Measurements from ENCODE around the gene SUCLG1. TPM values are rescaled to one million over a fixed set of nuclear protein-coding genes. Genes with fewer than 3 reads are reported as not detected.
"Not testable (repeated sequence)": the region's sequence is repeated elsewhere in the genome, so short reads cannot be mapped to it uniquely, and the experiment has no call there.

The SUCLG1 gene
- 53.6 and 55.7 TPM in 2 replicates for total RNA-seq
- 56.4 TPM for polyA plus RNA-seq (2012)

DNA sequence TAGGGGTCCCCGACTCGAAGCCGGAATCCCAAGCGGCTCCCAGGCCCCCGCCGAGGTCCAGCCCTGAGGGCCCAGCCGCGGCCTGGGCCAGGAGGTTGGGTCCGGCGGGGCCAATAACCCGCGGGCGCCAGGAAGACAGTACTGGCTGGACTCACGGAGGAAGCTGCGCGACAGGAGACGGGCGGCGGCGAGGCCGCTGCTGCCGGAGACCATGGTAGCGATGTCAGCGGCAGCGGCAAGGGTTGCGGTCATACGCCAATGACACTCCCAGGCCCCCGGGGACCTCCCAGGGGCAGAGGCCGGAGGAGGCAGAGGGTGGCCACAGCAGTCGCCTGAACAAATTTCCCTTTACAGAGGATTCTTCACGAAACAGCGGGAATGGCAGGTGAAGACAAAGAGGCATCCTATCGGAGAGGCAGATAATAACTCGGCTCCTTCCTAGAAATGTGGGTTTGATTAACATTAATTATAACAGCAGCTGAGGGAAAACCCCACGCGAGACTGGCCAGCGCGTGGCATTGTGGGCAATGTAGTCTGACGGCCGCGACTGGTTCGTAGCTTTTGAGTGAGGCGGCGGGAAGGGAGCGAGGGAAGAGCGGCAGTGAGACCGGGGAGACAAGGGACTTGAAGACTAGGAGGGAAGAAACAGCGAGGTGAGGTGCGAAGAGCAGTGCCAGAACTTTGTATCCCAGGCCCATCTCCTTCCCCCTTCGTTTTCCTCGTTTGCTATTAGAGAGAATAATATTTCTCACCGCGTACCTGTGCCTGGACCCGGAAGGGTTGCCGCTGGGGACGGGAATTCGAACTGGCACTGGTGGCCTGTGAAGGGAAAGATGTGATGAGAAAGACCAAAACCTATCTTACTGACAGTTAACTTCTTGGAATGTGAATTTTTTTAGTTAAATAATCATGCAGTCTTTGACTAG lies at the start of gene SUCLG1:
Gene SUCLG1, minus strand, starts transcription at position 263 of the 926 bp plus-strand sequence. Its CDS starts 11 bp downstream, at position 252.
- DNase-seq (ENCODE audit: low read depth): peak; percentile 91

DNA sequence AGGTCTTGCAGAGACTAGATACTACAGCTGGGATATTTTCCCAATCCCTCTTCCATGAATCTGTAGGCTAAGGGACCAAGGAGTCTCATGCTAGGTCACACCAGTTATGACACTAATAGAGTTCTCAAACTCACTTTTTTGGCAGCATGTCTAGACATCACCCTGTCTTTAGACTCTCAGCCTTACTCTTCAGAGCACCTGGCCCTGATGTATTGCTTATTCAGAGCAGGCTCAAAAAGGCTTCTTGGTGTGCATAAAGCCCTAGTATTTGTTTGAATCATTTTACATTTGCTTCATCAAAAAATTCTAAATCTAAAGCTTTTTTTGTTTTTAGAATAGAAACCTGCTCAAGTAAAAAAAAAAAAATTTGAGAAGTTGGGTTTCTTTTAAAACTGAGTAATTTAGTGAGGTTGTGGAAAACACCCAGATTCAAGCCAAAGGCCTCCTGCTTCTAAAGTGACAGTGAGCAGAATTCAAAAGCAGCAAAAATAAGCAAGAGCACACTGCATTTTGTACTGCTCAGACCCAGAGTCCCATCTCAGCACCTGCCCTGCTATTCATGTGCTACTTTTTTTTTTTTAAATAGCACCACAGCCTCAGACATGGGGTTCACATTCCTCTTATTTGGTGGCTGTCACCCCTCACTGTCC lies 39.2 kb upstream of the SUCLG1 start:
- DNase-seq (ENCODE audit: low read depth): no peak

DNA sequence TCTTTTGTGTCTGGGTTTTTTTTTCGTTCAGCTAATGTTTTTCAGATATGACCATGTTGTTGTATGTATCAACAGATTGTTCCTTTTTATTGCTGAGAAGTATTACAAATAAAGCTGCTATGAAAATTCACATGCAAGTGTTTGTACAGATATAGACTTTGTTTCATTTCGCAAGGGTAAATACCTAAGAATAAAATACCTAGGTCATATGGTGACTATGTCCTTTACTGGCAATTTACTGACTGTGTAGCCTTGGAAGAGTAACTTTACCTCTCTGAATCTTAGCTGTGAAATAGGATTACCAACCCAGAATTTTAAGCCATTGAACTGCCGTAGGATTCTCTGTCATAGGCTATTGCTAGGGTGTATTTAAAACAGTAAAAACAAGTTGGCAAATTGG lies 38.2 kb upstream of the SUCLG1 start:
- no peak for DNase-seq (ENCODE audit: low read depth)

DNA sequence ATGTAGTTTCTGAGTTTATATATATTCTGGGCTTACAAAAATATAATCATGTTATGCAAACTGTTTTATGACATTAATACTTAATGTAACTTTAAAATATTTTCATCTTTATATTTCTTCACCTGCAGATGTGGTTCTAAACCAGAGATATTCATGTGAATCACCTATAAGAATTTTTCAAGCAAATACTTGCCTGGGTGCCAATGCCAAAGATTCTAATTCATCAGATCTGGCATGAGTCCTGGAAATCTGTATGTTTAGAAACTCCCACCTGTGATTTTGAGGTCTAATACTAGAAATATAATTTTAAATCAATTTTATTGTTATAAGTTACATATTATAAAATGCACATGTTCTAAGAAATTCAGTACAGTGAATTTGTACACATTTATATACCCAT lies 37.3 kb upstream of the SUCLG1 start:
- DNase-seq (ENCODE audit: low read depth): no peak

GRCh38 chr2:84495539-84496146 lies 36.6 kb upstream of the SUCLG1 start:
- peak; percentile 73 for DNase-seq (ENCODE audit: low read depth)

DNA sequence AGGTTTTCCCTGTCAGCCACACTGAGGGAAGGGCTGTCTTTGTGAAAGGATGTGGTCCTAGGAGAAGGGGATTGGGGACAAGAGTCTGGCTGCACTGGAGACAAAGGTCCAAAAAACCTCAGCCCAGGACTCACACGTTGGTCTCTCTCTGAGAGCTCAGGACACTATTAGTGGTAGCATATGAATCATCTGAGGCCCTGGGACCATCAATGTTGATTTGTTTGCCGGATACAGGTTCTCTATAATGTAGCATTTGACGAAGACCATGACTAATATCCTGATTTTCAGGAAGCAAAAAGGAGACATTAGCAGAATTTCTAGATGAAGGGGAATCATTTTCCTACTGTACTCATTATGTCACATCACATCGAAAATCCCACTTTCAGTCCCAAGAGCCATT lies 35.0 kb upstream of the SUCLG1 start:
- DNase-seq (ENCODE audit: low read depth): no peak

- peak; percentile 28 for DNase-seq (ENCODE audit: low read depth)
Measured at GRCh38 chr2:84493514-84493913, 34.4 kb upstream of the SUCLG1 start.

GRCh38 chr2:84492571-84492970 lies 33.5 kb upstream of the SUCLG1 start:
- DNase-seq (ENCODE audit: low read depth): no peak

GRCh38 chr2:84491741-84492140 lies 32.7 kb upstream of the SUCLG1 start:
- DNase-seq (ENCODE audit: low read depth): no peak

DNA sequence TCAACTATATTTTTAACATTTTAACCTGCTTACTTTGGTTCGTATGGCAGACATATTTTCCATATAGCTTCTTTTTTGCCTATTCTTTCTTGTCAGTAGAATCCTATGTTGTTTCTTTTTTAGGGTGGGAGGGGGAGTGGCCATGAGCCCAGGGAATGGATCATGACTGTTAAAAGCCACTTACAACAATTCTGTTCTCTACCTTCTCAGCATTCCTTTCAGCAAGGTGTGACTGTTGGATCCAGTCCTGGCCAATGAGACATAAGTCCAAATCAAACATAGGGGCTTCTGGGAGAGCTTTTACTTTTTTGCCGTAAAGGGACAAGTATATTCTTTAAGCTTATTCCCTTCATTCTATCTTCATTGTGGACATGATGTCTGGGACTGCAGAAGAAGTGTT lies 32.2 kb upstream of the SUCLG1 start:
- no peak for DNase-seq (ENCODE audit: low read depth)

GRCh38 chr2:84487298-84487996 lies 28.4 kb upstream of the SUCLG1 start:
- DNase-seq (ENCODE audit: low read depth): no peak

- peak; percentile 23 for DNase-seq (ENCODE audit: low read depth)
Measured at GRCh38 chr2:84486441-84487115, 27.5 kb upstream of the SUCLG1 start.

- DNase-seq (ENCODE audit: low read depth): no peak
Measured at GRCh38 chr2:84483320-84483719, 24.2 kb upstream of the SUCLG1 start.

GRCh38 chr2:84482603-84483002 lies 23.5 kb upstream of the SUCLG1 start:
- no peak for DNase-seq (ENCODE audit: low read depth)

- DNase-seq (ENCODE audit: low read depth): peak; percentile 43
Measured at GRCh38 chr2:84481702-84482101, 22.6 kb upstream of the SUCLG1 start.

DNA sequence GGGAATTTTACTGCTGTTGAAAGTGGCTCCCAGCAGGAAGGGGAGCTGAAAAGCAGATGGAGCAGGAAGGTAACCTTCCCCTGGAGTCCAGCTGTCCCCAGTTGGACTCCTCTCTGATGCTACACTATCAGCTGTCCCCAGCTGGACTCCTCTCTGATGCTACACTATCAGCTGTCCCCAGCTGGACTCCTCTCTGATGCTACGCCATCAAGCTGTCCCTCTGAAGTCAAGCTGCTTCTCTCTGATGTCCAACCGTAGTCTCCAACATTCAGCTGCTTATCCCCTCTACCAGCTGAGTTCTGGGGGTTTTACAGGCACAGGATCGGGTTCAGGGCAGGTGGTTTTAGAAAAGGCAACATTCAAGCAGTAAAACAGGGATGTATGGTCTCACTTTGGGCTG lies 19.8 kb upstream of the SUCLG1 start:
- DNase-seq (ENCODE audit: low read depth): no peak

DNA sequence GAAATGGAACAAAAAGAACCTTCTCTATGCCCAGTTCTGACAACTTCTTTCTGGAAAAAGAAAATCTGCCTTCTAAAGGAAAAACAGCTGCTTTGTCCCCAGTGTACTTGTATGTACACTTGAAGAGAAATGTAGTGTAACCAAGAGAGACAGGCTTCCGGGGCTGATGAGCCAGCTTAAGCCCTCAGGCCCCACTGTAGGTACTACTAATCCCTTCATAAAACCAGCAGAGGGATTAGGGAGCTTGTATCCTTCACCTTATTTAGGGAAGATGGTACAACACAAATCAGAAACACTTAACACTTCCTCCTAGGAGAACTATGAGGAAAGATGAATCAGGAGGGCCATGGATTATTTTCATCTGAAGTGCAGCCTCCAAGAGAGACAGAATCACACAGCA lies 18.8 kb upstream of the SUCLG1 start:
- DNase-seq (ENCODE audit: low read depth): no peak

DNA sequence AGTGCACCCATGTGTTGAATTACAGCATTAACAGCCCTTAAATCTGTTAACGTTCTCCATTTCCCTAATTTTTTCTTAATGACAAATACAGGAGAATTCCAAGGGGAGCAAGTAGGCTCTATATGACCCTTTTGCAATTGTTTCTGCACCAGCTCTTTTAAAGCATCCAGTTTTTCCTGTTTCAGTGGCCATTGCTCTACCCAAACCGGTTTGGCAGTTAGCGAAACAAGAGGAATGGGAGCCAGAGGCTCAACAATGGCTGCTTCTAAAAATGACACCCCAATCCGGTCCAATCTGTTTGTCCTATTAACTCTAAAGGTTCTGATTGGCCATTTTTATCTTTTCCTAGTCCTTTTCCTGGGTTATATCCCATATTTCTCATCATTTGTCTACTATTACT lies 15.1 kb upstream of the SUCLG1 start:
- no peak for DNase-seq (ENCODE audit: low read depth)

DNA sequence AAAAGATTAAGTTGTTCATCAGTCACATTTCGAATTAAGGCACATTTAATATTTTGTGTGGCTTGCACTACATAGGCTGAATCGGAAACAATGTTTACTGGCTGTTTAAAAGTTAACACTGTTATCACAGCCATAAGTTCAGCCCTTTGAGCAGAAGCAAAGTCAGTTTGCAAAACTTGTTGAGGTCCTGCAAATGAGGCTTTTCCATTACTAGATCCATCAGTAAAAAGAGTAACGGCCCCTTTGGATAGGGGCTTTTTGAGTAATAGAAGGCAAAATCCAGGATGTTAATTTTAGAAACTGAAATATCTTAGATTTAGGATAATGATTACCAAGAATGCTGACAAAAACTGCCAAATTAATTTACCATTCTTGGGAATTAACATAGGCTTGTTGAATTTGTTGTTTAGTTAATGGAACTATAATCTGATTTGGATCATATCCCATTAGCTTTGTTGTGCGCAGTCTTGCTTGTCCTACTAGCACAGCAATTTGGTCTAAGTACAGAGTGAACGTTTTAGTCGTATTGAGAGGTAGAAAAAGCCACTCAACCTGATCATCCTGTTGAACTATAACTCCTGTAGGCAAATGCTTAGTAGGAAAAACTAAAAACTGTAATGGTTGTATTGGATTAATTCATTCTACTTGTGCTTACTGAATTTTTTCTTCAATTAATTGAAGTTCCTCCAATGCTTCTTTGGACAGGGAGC lies 13.9 kb upstream of the SUCLG1 start:
- DNase-seq (ENCODE audit: low read depth): no peak

- not testable (repeated sequence) for DNase-seq (ENCODE audit: low read depth)
Measured at GRCh38 chr2:84472423-84472822, 13.3 kb upstream of the SUCLG1 start.
